Activated T-cell treated with anti-CD3 and anti-CD28 coated beads for 4 hours (primary cell): ENCODE measurements around the gene RASAL3.
"Not testable (repeated sequence)": the region's sequence is repeated elsewhere in the genome, so short reads cannot be mapped to it uniquely, and the experiment has no call there.

Source experiments
- DNase-seq: peaks from one replicate; pipeline ENCODE4 v3.0.0-alpha.2; 2020

Gene RASAL3

DNA sequence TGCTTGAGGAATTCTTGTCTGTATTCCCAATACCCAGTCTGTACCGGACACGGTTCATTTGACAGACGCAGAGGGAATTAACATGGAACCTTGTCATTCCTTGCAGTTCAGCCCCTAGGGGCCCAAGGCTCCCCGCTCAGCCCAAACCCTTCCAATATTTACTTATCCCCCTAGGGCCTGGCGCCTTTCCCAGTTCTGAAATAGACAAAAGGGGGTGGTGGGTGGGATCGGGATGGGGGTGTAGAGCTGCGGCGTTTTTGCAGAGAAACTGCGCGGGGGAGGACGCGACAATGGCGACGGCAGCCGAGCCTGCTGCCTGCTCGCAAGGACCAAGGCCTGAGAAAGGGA is 46.1 kb downstream of the RASAL3 start:
- DNase-seq = no peak

DNA sequence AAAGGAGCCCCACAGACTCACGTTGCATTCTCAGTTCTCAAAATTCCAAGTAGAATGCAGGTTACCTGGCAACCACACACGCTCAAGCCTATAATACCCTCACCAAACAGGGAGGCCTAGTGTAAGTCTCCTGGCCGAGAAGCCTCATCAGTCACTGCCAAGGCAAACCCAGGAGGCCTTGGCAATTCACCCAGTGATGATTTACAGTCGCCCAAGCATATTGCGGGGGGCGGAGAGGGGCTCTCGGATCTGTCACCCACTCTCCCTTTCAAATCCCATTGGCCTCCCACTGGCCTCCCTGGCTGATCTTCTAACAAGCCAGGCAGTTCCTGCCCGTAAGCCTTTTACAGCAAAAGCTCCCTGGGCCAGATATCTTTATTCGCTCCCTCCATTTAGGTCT is 46.6 kb downstream of the RASAL3 start:
- no peak for DNase-seq

DNA sequence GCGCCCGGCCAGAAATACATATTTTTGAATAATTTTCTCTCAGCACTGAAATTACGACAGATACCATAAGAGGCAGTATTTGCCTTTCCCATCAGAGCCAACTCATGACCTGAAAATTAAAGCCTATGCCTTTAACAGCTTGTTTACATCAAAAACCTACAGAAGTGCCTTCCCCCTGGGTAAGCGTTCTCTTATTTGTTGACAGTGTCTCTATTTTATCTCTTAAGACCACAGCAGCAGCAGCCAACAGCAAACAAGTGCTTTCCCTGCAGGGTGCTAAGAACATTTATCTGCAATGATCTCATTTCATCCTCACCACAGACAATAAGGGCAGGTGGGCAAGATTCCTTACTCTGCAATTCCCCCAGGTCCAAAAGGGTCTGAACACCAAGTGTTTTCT is 51.5 kb downstream of the RASAL3 start:
- DNase-seq = no peak

DNA sequence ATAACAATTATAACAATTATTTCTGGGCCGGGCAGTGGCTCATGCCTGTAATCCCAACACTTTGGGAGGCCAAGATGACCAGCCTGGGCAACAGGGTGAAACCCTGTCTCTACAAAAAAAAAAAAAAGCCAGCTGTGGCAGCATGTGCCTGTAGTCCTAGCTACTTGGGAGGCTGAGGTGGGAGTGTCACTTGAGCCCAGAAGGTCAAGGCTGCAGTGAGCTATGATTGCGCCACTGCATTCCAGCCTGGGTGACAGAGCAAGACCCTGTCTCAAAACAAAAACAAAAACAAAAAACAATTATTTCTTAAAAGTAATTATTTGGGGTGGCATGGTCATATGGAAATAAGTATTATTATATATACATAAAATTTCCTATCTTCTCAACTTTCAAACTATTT is 53.0 kb downstream of the RASAL3 start:
- DNase-seq = not testable (repeated sequence)

DNA sequence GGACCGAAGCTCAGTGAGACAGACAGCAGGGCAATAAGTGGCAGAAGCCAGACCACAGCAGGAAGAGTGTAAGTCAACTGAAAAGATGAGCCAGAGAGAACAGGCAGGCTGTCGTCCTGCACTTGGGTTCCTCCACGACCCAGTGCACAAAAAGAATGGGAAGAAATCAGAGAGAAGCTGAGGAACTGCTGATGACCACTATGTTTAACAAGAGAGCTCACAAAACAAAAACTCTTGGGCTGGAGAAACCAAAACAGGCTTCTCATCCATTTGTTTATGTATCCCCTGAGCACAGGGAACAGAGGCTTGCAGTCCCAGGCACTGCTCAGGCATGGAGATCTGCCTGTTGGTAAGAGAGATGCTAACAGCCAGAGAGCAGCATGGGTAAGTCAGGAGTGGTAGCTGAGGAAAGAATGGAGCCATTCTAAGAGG is 59.5 kb downstream of the RASAL3 start:
- no peak for DNase-seq

DNA sequence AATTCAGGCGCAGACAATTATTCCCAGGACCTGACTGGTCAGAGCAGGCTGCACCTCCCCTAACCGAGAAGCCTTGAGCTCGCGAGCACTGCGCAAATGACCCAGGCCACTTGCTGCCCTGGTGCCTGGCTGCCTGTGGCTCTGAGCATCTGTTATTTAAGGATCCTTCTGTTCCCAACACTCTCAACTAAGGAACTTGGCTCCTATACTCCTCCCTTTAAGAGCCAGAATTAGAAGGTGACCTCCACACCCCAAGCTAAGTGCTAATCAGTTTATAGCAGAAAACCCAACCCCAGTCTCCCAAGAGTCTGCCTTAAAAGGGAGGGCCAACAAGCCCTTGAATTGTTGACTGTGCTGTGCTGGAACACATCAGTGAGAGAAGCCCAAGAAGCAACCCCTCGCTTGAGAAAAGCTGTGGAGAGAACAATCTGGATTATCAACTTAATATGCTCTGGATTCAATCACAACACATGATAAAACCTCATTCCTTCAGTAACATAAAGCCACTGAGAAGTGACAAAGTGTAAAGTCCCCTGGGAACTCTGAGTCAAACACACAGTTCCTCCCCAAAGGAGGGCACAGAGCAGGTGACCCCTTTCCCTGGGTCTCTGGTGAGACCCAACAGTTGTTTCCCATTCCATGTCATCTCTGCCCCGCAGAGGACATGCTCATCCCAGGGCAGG is 60.1 kb downstream of the RASAL3 start:
- no peak for DNase-seq

DNA sequence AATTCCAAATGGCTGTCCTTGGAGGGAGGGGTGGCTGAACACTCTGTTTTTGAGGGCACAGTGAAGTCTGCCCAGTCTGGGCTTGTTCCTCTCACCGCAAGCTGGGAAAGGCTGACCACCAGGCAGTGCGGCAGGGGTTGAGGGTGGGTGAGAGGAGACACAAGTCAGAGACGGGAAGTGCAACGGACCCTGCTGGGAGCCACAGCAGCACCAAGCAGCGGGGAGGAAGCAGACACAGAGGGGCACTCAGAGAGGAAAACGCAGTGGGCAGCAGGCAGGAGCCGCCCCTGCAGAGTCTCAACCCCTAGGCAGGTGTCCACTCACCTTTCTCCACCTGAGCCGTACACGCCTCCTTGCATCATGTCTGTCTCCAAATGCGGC is 61.2 kb downstream of the RASAL3 start:
- DNase-seq = no peak

DNA sequence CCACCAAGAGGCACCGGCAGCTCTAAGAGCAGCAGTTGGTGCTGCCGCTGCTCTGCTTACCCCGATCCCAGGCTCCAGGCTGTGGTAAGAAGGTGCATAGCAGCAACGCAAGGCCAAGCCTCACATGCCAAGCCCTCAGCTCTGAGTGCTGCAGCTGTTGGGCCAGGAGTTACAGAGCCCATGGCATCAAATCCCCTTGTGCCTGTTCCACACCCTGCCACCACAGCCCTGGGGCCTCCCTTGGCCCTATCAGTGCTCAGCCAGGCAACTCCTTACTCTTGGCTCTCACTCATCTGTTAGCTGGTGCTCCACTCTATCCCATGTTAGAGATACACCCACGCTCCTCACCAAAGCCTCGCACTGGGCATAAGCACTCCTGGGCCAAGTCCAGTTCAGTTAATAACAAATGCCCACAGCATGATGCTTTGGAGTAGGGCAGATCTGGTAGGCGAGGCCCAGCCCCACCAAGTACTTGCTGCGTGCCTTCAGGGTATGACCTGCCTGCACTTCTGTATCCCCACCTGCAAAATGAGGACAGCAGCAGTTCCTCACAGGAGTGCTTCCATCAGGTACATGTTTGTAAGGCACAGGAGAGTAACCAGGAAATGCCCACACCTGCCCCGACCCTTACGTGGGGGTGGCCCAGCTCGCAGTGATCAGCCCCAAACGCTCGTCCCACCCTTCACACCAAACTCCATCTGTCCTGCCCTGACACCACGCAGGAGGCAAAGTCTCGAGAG is 61.8 kb downstream of the RASAL3 start:
- DNase-seq = no peak
